KMS-11 (cell line): ENCODE data around the gene HECW1.

Source experiments
- H2AFZ ChIP-seq: fragments of 200-600 bp; sonication (generic); 2 replicates; pipeline ENCODE4 v1.6.1; 2016; ENCODE audit warnings: antibody characterized with exemption, mixed run types, low read depth
- H3K27ac ChIP-seq: fragments of 200-600 bp; sonication (generic); 2 replicates; pipeline ENCODE4 v1.6.1; 2016; ENCODE audit warnings: mild to moderate bottlenecking, mixed run types
- H3K27me3 ChIP-seq: fragments of 200-600 bp; sonication (generic); 2 replicates; pipeline ENCODE4 v1.6.1; 2017; ENCODE audit warnings: mild to moderate bottlenecking, low read depth, mixed run types, moderate library complexity; ENCODE audit not compliant: insufficient read depth
- H3K36me3 ChIP-seq: fragments of 200-600 bp; sonication (generic); 2 replicates; pipeline ENCODE4 v1.6.1; 2017; ENCODE audit warnings: mild to moderate bottlenecking, mixed run types; ENCODE audit not compliant: insufficient read depth
- H3K4me1 ChIP-seq: fragments of 200-600 bp; sonication (generic); 2 replicates; pipeline ENCODE4 v1.6.1; 2016; ENCODE audit warnings: mild to moderate bottlenecking, low read depth, mixed run types; ENCODE audit not compliant: poor library complexity, severe bottlenecking
- H3K4me2 ChIP-seq: fragments of 200-600 bp; sonication (generic); 2 replicates; pipeline ENCODE4 v1.7.0; 2016; ENCODE audit warnings: mild to moderate bottlenecking, mixed run types
- H3K4me3 ChIP-seq: fragments of 200-600 bp; sonication (generic); IDR thresholded peaks from 2 replicates; pipeline ENCODE4 v1.6.1; 2017; ENCODE audit warnings: low read depth, low read length, mixed read lengths; ENCODE audit not compliant: insufficient read depth
- H3K79me2 ChIP-seq: fragments of 200-600 bp; sonication (generic); 2 replicates; pipeline ENCODE4 v1.6.1; 2016; ENCODE audit warnings: low read depth, mixed run types; ENCODE audit not compliant: insufficient read depth
- H3K9ac ChIP-seq: fragments of 200-600 bp; sonication (generic); 2 replicates; pipeline ENCODE4 v1.6.1; 2016; ENCODE audit warnings: mild to moderate bottlenecking, mixed run types
- H4K20me1 ChIP-seq: fragments of 200-600 bp; sonication (generic); 2 replicates; pipeline ENCODE4 v1.6.1; 2016; ENCODE audit warnings: mild to moderate bottlenecking, mixed run types; ENCODE audit not compliant: insufficient read depth
- TF ChIP-seq, protein P1 (sequence below): fragments of 200-600 bp; sonication (generic); conservative IDR thresholded peaks from 2 replicates; pipeline ENCODE4 v1.6.1; 2017; ENCODE audit warnings: low read depth, mild to moderate bottlenecking, antibody characterized with exemption, low read length, moderate library complexity, mixed read lengths

HECW1 gene

DNA sequence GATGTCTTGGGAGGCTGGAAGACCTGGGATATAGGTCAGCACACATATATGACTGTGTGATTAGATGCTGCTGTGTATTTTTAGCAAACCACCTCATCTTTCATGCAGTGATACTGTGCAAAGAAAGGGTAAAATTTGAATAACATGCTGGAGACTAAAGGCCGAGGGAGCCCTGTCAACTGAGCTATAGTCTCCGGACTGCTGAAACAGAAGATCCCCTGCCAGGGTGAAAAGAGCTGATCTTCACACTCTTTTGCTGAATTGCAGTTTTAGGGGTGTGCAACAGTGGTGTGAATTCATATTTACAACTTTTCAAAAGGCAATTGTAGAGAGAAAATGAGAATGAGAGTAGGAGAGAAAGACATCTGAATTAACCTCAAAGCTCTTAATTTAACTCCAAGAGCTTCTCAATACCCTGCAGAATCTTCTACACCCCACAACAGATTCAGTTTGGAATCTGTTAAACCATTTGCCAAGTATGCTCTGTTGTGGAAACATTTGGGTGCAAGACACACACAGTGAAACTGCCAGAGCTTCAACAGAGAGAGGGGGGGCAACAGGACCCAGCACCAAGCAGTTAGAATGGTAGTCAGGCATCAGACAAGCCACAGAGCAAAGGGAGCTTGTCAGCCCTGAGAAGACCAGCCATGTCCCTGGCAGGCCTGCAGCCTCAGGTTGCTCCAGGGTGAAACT is 280.3 kb downstream of the HECW1 start:
- Histone ChIP-seq H3K4me3 (no peak overlapping the region), H3K9ac (peak overlapping the region; percentile 5; the same call in 1 of the 2 replicates), H3K27me3 (no peaks in the 10 kb centered on the region), H2AFZ (peak overlapping the region; percentile 64), H4K20me1 (no peaks in the 10 kb centered on the region), H3K4me1 (peaks cover 28% of the 10 kb centered on the region), H3K79me2 (no peaks in the 10 kb centered on the region), H3K36me3 (no peaks in the 10 kb centered on the region), H3K4me2 (peak overlapping the region; percentile 62), H3K27ac (peak overlapping the region; percentile 68)
- TF ChIP-seq, protein P1, sequence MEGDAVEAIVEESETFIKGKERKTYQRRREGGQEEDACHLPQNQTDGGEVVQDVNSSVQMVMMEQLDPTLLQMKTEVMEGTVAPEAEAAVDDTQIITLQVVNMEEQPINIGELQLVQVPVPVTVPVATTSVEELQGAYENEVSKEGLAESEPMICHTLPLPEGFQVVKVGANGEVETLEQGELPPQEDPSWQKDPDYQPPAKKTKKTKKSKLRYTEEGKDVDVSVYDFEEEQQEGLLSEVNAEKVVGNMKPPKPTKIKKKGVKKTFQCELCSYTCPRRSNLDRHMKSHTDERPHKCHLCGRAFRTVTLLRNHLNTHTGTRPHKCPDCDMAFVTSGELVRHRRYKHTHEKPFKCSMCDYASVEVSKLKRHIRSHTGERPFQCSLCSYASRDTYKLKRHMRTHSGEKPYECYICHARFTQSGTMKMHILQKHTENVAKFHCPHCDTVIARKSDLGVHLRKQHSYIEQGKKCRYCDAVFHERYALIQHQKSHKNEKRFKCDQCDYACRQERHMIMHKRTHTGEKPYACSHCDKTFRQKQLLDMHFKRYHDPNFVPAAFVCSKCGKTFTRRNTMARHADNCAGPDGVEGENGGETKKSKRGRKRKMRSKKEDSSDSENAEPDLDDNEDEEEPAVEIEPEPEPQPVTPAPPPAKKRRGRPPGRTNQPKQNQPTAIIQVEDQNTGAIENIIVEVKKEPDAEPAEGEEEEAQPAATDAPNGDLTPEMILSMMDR: no peak

DNA sequence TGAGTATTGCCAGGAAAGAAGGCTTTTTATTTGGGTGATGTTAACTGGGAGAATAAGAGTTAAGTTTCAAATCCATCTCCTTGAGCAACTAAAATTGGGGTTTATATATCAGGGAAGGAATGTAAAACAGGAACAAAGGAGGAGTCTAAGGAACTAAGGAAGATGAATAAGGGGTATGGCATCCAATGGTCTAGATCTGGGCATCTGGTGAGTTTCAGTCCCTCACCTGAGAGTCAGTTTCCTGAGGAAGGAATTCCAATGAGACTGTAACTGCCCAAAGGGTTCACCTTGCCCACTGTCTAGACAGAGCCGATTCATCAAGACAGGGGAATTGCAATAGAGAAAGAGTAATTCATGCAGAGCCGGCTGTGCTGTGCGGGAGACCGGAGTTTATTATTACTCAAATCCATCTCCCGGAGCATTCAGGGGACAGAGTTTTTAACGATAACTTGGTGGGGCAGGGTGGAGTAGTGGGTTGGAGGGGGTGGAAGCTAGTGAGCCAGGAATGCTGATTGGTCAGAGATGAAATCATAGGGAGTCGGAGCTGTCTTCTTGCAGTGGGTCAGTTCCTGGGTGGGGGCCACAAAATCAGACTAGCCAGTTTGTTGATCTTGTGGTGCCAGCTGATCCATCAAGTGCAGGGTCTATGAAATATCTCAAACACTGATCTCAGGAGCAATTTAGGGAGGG is 282.1 kb downstream of the HECW1 start:
- H3K36me3 ChIP-seq: no peaks in the 10 kb centered on the region
- H3K27ac ChIP-seq: no peak overlapping the region
- H3K4me3 ChIP-seq: no peak overlapping the region
- H3K9ac ChIP-seq: no peak overlapping the region
- no peaks in the 10 kb centered on the region for H3K79me2 ChIP-seq
- no peak overlapping the region for H2AFZ ChIP-seq
- H3K4me2 ChIP-seq: no peak overlapping the region
- TF ChIP-seq, protein P1: no peak
- no peaks in the 10 kb centered on the region for H3K27me3 ChIP-seq
- H4K20me1 ChIP-seq: no peaks in the 10 kb centered on the region
- H3K4me1 ChIP-seq: peaks cover 28% of the 10 kb centered on the region

DNA sequence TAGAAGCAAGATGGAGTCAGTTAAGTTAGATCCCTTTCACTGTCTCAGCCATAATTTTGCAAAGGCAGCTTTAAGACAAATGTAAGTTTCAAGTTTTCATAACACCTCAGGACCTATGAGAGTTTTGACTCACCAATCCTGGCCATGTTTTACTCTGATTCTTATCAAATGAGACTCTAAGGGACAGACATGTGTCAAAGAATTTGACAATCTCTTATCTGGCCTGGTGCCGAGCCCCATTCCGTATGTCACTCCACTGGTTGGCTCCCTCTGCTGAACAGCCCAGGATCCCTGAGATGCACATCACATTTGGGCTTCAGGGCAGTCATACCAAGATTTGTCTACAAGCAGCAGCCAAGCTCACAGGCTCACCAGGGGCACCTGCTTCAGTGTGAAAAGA is 282.9 kb downstream of the HECW1 start:
- Histone ChIP-seq H3K79me2 (no peaks in the 10 kb centered on the region), H3K4me3 (no peak overlapping the region), H3K4me1 (peaks cover 28% of the 10 kb centered on the region), H4K20me1 (no peaks in the 10 kb centered on the region), H2AFZ (no peak overlapping the region), H3K4me2 (no peak overlapping the region), H3K27ac (no peak overlapping the region), H3K9ac (no peak overlapping the region), H3K36me3 (no peaks in the 10 kb centered on the region), H3K27me3 (no peaks in the 10 kb centered on the region)
- TF ChIP-seq, protein P1: no peak

DNA sequence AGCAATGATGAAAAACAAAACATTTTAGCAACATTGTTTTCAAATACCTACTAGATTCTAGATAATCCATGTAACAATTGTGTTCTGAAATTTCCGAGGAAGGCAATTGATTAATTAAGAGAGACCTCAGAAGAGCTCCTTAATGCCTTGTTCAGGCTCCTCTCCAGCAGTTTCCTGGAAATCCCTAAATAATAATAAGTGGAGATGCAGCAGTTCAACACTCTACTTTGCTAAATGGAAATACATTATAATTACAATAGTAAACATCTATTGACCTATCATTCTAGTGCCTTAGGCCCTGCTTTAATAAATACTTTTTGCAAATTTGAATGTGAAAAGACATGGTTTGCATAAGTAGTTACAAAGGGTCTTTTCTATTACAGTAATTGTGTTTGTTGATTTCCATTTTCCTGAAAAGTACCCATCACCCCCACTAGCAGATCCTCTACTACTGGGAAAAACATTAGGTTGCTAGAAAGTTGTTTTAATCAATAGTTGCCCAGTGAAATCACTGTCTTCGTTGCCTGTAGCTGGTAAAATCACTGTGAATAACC is 283.8 kb downstream of the HECW1 start:
- H4K20me1 ChIP-seq: no peaks in the 10 kb centered on the region
- H3K36me3 ChIP-seq: no peaks in the 10 kb centered on the region
- H3K79me2 ChIP-seq: no peaks in the 10 kb centered on the region
- no peak overlapping the region for H3K4me3 ChIP-seq
- H3K9ac ChIP-seq: no peak overlapping the region
- TF ChIP-seq, protein P1: no peak
- no peak overlapping the region for H2AFZ ChIP-seq
- H3K27me3 ChIP-seq: no peaks in the 10 kb centered on the region
- H3K4me1 ChIP-seq: peaks cover 28% of the 10 kb centered on the region
- H3K27ac ChIP-seq: no peak overlapping the region
- H3K4me2 ChIP-seq: no peak overlapping the region
